ENCODE results near the gene DOK4.

DOK4 gene

DNA sequence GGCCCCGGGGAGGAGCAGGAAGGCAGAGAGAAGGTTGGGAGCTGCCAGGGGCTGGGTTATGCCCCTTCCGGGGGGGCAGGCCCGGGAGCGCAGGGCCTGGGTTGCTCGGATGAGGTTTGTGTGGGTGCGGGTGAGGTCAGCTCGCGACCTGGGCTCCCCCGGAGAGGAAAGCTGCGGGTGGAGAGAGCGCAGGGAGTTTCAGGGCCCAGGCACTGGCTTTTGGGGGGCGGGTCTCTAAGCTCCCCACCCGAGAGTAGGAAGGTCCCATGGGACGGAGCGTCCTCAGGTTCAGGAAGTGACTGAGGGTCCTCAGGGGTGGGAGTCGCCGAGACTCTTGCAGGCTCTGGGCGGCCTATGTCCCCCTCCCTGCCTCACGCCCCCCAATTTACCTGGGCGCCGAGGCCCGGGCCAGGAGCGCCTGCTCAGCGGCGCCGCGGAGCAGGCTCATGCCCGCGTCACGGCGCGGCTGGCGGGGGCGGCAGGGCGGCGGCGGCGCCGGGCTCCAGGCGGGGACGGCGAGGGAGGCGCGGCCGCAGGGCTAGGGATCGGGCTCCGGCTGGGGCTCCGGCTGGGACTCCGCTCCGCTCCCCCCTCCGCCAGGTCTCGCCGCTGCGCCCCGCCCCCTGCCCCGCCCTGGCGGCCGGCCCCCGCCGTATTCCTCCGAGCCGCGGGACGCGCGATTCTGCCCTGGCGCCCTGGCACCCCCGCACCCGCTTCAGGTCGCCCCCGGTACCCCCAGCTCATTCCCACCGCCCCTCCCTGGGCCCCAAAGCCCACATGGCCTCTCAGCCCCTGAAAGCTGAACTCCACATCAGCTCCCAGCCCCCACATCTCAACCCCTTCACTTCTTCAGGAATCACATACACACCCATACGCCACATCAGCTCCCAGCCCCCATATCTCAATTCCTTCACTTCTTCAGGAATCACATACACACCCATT lies at the start of gene DOK4:
TSS of gene DOK4 (minus strand) at position 578 of the 942 bp plus-strand sequence. CDS start 6,986 bp downstream, outside the sequence.
- peak; percentile 97 for DNase-seq (ENCODE audit: low spot score)

DNA sequence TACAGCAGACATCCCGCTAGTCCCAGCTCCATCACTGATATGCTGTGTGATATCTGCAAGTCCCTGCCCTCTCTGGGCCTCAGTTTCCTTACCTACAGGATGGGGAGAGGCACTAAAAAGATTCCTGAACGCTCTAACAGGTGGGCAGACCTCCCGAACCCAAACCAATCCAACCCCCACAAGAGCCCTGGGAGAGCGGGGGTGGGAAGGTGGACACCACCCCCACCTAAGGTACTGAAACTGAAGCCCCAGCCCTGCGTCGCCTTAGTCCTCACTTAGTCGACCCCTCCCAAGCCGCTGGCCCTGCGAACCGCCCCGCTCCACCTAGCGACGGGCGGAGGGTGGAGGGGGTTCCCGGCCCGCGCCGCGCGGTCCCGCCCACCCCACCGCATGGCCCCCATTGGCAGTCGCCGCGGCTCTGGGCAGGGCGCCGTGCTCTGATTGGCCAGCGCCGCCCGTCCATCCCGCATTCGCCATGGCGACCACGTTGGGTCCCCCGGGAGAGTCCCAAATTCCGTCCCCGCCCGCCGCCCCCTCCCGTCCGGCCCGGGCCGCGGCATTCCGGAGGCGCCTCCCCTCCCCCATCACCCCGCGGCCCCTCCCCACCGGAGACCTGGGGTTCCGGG lies 49.5 kb upstream of the DOK4 start:
- peak; percentile 98 for DNase-seq (ENCODE audit: low spot score)

DNA sequence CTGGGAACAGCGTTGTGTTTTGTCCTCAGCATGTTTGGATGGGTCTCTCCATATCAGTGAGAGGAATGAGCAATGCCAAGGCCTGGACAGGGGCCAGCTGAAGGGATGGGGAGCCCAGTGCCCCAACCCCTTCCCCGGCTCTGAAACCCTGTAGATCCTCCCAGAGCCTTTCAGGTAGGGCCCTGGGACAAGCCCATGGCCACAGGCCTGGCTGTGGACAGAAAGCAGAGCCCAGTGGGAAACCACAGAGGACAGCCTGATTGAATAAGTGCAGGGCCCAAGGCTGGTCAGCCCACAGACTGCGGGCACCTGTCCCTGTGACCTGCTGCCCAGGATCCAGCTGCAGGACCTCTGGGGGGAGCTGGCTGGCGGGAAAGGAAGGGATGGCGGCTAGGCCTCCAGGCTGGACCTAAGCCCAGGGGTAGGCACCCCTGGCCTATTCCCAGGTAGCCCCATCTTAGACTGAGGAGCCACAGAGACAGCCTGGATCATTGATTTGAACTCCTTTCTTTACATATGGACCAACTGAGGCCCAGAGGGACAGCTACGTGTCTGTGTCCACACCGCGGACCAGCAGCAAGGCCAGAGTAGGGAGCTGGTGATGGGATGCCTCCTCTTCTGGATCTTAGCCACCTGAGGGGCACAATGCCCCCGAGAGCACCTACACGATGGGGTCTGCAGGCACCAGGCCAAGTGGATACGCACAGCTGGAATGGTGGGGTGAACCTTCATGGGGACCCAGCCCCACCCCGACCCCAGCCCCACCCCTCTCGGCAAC lies 48.8 kb upstream of the DOK4 start:
- peak; percentile 15 for DNase-seq (ENCODE audit: low spot score)

DNA sequence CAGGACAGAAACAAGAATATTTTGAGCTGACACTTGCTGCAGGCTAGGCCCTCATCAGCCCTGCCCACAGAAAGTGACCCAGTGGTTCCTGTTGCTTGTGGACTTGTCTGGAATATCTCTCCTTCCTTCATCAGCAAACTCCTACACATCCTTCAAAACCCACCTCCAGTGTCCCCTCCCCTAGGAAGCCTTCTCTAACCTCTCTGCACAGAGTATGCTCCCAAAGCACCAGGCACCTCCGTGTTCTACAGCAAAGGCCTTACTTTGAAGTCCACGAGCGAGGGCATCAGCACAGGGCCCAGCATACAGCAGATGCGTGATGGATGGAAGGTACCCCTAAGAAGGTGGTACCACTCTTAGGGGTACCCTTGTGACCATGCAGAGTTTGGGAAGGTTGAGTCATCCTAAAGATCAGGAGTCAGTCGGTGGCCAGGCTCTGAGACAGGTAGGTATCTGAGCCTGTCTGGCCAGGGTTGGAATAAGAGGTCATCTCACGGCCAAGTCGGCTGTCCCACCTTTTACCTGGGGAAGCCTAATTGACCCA lies 48.1 kb upstream of the DOK4 start:
- no peak for DNase-seq (ENCODE audit: low spot score)

DNA sequence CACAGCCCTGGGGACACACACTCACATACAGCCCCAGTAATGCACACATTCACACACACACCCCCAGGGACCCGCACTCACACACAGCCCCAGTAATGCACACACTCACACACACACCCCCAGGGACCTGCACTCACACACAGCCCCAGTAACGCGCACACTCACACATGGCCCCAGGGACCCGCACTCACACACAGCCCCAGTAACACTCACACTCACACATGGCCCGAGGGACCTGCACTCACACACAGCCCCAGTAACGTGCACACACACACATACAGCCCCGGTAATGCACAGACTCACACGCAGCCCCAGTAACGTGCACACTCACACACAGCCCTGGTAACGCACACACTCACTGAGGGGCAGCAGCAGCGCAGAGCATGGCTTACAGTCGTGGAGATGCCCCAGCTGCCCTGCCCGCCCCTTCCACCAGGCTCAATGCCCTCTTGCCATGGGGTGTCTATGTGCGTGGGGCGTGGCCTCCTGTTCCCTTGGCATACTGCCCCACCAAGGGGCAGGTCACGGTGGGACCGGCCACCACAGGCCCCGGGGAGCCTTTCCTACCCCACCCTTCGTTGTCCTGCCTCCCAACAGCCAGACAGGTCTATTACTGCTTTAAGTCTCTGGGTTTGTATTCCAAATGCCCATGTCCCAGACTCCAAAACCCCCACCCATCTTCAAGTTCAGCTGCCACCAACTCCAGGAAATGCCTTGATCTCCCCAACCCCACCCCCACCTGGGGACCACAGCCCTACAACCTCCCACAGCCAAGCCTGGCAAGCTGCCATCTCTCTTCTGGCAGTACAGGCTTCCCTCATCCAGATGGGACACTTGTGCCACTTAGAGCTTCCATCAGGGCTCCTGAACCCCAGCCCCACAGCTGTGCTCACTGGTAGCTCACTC lies 47.4 kb upstream of the DOK4 start:
- peak; percentile 22 for DNase-seq (ENCODE audit: low spot score)

DNA sequence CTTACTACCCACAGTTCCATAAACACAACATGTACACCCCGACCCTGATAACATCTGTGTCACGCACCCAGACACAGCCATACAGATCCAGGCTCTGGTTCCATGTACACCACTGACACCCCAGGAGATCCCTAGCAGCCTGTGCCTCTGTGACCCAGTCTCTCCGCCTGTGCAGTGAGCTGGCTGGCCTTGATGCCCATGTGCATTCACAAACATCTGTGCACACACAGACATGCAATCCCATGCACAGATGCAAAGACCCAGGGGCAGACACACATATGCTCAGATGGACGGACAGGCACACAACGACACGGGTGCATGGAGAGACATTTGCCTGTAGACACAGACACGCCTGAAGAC lies 46.0 kb upstream of the DOK4 start:
- DNase-seq (ENCODE audit: low spot score), result no peak

DNA sequence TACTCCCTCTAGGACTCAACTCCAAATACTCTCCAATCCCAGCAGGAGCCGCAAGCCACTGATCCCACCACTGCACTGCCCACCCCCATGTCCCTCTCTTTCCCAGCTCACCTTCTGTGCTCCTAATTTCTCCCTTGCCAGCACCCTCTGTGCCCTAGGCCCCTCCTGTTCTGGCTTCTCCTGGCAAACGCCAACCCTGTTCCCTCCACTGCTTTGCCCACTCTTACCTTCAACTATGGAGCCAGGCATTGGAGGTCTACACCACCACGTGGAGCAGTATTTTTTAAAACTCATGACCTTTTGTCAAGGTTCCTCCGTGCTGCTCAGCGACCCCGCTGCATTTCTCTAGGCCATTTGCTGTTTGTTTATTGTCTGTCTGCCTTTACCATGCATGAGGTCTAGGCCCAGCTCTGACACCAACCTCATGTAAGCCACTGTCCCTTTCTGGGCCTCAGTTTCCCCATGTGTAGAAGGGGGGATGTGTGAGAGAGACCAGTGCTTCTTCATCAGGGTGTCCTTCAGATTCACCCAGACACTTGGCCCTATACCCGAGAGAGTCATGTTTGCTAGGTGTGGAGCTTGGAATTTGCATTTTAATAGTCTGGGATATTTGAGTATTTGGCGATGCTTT lies 45.5 kb upstream of the DOK4 start:
- no peak for DNase-seq (ENCODE audit: low spot score)

DNA sequence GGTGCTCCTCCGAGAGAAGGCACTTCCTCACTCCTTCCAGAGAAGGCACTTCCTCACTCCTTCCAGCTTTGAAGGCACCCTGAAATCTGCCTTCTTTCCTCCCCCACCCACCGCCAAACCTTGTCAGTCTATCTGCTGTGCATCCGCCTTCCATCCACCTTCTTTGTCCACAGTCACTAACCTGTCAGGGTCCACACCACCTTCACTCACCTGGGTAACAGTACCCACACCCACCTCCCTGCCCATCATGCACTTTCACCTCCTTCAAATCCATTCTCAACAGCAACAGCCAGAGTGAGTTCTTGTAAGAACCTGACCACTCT lies 44.9 kb upstream of the DOK4 start:
- DNase-seq (ENCODE audit: low spot score), result no peak

DNA sequence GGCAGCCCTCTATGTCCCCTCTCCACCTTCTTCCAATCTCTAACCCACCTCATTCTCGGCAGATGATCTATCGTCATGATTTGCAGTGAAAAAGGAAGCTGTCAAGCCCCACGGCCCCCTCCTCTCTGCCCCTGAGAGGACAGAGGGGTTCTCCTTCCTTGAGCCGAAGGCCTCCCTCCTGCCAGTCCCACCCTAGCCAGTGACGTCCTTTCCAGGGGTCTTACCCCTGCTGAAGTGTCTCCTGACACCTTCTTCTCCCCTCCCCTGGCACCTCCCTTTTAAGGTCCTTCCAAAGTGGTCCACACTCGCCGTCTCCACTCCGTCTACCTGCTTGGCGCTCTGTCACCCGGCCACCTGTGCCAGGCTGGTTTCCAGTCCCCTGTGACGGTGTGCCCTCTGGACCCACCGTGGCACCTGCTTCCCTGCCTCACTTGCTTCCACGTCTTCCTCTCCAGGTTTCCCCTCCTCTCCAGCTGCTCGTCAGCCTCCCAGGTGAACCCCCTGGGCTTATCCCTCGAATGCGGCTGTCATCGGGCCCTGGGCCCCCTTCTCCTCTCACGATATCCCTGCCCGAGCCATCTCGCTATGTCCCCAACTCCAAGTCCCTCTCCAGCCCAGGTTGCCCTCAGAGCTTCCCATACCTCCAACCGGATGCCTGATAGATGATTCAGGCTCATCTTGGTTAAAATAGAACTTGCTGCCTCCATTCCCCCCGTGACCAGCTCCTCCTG lies 44.4 kb upstream of the DOK4 start:
- DNase-seq (ENCODE audit: low spot score), result peak; percentile 18

DNA sequence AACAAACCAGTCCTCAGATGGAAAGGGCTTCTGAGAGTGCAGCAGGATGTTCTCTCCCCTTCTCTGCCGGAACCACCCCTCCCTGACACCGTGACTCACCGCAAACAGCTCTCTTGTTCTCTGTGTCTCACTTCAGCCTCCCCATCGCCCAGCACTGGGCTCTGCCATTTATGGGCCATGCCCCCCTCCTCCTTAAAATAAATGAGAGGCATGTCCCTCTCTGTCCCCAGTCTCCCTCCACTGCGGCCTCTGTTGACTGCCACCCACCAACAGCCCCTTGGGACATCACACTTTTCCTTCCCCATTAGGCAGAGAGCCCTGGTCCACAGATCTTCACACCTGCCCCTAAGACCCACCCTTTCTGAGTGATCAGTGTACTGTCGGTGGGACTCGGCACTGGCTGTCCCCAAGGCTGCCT lies 43.8 kb upstream of the DOK4 start:
- peak; percentile 8 for DNase-seq (ENCODE audit: low spot score)

DNA sequence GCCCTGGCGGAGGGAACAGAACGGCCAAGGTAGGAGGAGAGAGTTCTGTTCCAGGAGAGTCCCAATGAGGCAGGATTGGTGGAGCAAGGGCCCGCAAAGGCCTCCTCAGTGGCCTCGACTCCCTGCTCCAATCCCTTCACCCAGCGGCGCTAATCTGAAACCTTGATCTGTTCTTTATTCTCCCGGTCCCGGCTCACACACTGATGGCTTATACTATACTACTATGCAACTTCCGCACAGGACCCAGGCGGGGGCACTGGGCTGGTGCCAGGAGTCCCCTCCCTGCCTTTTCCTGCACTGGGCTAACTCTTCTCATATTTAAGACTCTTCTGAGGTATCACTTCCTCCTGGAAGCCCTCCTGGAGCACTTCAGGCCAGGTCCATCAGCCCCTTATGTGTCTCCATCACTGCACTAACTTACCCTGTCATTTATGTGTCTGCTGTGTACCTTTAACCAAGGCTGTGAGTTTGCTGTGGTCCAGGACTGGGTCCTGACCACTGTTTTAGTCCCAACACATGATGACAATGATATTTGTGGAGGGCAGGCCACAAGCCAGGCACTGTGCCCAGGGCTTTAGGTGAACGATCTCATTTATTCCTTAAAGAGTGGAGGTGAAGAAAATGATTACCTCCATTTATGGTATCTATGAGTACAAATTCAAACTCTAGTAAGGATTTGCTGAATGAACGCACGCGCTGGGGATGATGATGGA lies 43.3 kb upstream of the DOK4 start:
- DNase-seq (ENCODE audit: low spot score), result peak; percentile 7

DNA sequence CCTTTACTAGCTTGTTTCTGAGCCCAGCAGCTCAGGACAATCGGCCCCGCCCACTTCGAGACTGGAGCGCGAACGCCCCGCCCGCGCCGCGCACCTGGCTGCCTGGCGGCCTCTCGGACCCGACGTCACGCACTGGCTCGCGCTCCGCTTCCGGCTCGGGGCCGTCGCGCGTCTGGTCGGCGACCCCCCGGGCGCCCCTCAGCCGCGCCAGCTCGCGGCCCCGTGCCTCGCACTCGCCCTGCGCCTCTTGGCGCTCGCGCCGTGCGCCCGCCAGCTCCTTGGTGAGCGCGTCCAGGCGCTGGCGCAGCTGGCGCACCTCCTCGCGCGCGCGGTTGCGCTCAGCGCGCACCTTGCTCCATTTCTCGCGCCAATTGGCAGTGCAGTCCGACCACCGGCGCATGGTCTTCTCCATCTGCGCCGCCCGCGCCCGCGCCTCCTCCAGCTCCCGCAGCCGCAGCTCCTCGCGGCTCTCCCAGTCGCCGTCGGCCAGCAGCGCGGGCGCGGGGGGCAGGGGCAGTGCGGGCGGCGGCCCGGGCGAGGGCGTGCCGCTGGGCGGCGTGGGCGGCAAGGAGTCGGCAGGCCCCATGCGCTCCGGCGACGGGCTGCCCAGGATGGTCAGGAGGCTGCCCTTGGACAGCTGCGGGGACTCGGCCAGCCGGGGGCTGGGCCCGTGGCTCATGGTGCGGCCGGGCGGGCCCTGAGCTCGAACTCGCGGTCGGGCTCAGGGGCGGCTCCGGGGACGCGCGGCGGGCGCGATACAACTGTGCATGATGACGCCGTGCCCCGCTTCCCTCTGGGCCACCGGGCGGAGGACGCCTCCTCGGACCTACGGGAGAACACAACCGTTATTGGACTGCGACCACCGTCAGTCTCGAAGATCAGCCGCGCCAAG lies 42.5 kb upstream of the DOK4 start:
- DNase-seq (ENCODE audit: low spot score), result peak; percentile 60

DNA sequence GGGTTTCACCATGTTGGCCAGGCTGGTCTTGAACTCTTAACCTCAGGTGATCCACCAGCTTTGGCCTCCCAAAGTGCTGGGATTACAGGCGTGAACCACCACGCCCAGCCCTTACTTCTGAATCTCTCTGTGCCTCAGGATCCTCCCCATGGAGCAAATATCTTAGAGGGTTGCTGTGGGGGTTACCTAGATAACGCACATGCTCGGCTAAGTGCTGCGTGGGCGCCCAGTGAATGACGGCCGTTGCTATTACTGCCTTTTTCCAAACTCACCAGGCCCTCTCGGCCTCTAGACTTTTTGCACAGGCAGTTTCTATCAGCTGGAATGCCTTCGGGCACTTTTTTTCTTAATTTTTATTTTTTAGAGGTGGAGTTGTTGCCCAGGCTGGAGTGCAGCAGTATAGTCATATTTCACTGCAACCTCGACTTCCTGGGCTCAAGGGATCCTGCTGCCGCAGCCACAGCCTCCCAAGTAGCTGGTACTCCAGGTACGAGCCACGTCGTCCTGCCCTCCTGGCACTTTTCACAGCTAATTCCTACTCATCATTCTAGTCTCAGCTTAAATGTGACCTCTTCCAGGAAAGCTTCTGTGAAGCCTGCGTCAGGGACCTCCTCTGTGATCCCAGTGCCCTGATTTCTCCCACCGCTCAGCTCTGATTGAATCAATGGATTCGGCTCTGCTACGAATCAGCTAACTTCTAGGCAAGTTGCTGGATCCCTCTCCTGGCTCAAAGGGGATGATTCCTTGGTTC lies 41.5 kb upstream of the DOK4 start:
- peak; percentile 1 for DNase-seq (ENCODE audit: low spot score)

DNA sequence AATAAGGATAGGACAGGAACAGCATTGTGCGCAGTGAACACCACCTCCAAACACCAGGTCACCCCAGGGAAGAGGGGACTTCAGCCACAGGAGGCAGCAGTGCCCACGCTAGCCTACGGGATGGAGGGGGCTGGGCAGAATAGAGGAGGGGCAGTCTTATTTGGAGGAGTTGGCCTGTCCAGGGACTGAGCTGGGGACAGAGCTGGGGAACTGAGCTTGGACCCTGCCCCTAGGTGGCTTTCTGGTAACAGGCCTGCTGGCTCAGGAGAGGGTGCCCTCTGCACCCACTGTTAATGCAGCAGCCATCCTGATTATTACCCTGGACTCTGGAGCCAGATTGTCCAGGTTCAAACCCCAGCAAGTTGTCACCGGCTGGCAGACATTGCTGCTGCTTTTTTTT lies 40.7 kb upstream of the DOK4 start:
- no peak for DNase-seq (ENCODE audit: low spot score)

DNA sequence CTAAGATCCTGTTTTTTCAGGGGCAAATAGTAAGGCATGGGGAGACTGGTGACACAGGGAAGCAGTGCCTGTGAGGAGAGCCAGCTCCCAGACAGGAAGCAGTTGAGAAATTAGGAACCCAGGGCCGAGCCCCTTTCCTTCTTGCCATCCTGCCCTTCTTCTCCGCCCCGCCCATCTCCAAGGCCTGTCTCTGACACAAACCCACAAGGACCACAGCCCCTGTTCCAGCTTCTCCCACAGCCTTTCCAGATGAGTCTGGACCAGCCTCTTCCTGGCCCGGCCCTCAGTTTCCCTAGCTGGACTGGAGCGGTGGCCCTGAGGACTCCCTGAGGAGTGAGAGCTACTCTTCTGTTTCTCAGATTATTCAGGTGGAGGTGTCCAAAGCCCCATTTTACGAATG lies 40.2 kb upstream of the DOK4 start:
- no peak for DNase-seq (ENCODE audit: low spot score)

DNA sequence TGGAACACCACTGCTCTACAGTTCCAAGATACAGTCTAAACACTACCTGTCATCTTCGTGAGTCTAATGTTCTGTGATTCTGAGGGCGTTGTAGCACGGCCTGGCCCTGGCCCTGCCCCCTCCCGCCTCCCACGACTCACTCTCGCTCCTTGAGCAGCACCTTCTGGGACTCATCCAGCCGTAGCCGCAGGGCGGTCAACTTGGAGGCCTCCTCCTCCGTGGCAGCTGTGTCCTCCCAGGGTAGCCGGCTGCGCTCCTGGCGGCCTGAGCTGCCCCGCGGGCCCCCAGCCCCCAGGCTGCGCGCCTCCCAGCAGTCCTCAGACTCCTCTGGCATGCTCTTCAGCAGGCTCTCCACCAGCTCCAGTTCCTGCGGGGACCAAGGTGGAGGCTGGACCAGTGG lies 39.5 kb upstream of the DOK4 start:
- no peak for DNase-seq (ENCODE audit: low spot score)

DNA sequence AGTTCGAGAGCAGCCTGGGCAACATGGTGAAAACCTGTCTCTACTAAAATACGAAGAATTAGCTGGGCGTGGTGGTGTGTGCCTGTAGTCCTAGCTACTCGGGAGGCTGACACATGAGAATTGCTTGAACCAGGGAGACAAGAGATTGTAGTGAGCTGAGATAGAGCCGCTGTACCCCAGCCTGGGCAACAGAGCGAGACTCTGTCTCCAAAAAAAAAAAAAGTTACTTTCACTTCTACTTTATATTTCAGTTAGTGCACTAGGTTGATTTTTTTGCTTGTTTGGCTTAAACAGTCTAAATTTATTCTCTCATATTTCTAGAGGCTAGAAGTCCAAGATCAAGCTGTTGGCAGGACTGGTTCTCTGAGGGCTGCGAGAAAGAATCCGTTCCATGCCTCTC lies 36.7 kb upstream of the DOK4 start:
- DNase-seq (ENCODE audit: low spot score), result no peak

DNA sequence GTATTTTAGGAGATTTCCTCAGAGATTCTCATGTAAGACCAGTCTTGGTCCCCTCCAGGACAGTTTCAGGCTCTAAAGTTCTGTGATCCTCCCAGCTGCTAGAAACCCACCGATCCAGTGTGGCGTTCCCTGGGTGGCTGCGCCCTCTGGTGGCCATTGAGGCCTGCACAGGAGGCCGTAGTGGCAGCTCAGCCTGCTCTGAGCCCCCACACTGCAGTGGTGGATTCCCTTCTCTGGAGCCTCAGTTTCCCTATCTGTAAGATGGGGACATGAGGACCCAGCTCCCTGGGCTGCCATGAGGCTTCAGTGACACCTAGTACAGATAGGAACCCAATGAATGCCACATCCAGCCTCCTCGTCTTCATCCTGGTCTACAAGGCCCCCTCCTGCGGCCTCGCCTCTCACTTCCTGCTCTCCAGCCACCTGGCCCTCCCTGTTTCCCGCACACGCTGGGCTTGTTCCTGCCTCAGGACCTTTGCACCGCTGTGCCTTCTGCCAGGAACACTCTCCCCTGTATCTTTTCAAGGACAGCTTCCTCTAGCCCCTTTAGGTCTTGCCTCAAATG lies 33.6 kb upstream of the DOK4 start:
- peak; percentile 87 for DNase-seq (ENCODE audit: low spot score)
